HEK293 (cell line): Measurements from ENCODE around the gene LRRC23.

ENCODE experiments used
- CTCF ChIA-PET: fragments of 350-600 bp; formaldehyde crosslinking; extraction: SDS; loops from one replicate; lab custom pipeline; 2021; ENCODE audit warnings: antibody characterized with exemption; lab: Yijun Ruan, JAX
- POLR2A ChIA-PET: fragments of 300-600 bp; formaldehyde crosslinking; extraction: SDS; loops from one replicate; lab custom pipeline; 2020; ENCODE audit warnings: antibody characterized with exemption, inconsistent platforms; lab: Yijun Ruan, JAX
- H3K27ac ChIP-seq: fragments of 200-500 bp; sonication (Bioruptor generic); 2 replicates; pipeline ENCODE4 v1.5.1; 2014; ENCODE audit warnings: low read depth, low read length, control low read depth, inconsistent platforms; ENCODE audit errors: extremely low read depth
- H3K36me3 ChIP-seq, 2 experiments: fragments of 200-500 bp in 1 of 2; sonication (Bioruptor generic) in 1 of 2; 1 replicate in 1 of 2; 2 replicates in 1 of 2; pipeline ENCODE4 v1.5.1; 2014 to 2017; ENCODE audit warnings: inconsistent platforms in 2 of 2, low read length in 2 of 2; ENCODE audit not compliant: control insufficient read depth in 2 of 2, insufficient read depth in 1 of 2
- H3K4me1 ChIP-seq: fragments of 200-500 bp; sonication (Bioruptor generic); 2 replicates; pipeline ENCODE4 v1.5.1; 2014; ENCODE audit warnings: mild to moderate bottlenecking, low read length, inconsistent platforms; ENCODE audit not compliant: control insufficient read depth, insufficient read depth
- H3K4me3 ChIP-seq: 2 replicates; pipeline ENCODE4 v1.5.1; 2011; ENCODE audit warnings: low read depth, mild to moderate bottlenecking, control low read depth, low read length, moderate library complexity
- H3K9me3 ChIP-seq: fragments of 200-500 bp; sonication (Bioruptor generic); 2 replicates; pipeline ENCODE4 v1.5.1; 2014; ENCODE audit warnings: low read depth, low read length, inconsistent platforms; ENCODE audit not compliant: control insufficient read depth, insufficient read depth
- KLF9 ChIP-seq: fragments of 450-650 bp; formaldehyde crosslinking; IDR thresholded peaks from 2 replicates; pipeline ENCODE4 v1.5.1; 2016; ENCODE audit warnings: missing biosample characterization, missing genetic modification characterization, low read depth
- PRDM10 ChIP-seq: fragments of 450-650 bp; formaldehyde crosslinking; IDR thresholded peaks from 2 replicates; pipeline ENCODE4 v1.5.1; 2016; ENCODE audit warnings: missing biosample characterization, missing genetic modification characterization
- PRDM4 ChIP-seq: fragments of 450-650 bp; formaldehyde crosslinking; IDR thresholded peaks from 2 replicates; pipeline ENCODE4 v1.5.1; 2017; ENCODE audit warnings: missing biosample characterization, missing genetic modification characterization
- SP2 ChIP-seq: fragments of 450-650 bp; formaldehyde crosslinking; IDR thresholded peaks from 2 replicates; pipeline ENCODE4 v1.5.1; 2016; ENCODE audit warnings: missing biosample characterization, missing genetic modification characterization
- ZBTB7A ChIP-seq: fragments of 450-650 bp; formaldehyde crosslinking; IDR thresholded peaks from 2 replicates; pipeline ENCODE4 v1.5.1; 2016; ENCODE audit warnings: low read depth, missing biosample characterization, missing genetic modification characterization
- ZBTB8A ChIP-seq: fragments of 450-650 bp; formaldehyde crosslinking; IDR thresholded peaks from 2 replicates; pipeline ENCODE4 v1.5.1; 2016; ENCODE audit warnings: missing biosample characterization, missing genetic modification characterization
- ZIC2 ChIP-seq: fragments of 450-650 bp; formaldehyde crosslinking; IDR thresholded peaks from 2 replicates; pipeline ENCODE4 v1.5.1; 2016; ENCODE audit warnings: missing biosample characterization, missing genetic modification characterization
- ZNF10 ChIP-seq: fragments of 450-650 bp; formaldehyde crosslinking; IDR thresholded peaks from 2 replicates; pipeline ENCODE4 v1.5.1; 2017; ENCODE audit warnings: missing biosample characterization, missing genetic modification characterization
- ZNF155 ChIP-seq: fragments of 450-650 bp; formaldehyde crosslinking; IDR thresholded peaks from 2 replicates; pipeline ENCODE4 v1.5.1; 2016; ENCODE audit warnings: missing biosample characterization, missing genetic modification characterization
- ZNF394 ChIP-seq: fragments of 450-650 bp; formaldehyde crosslinking; IDR thresholded peaks from 2 replicates; pipeline ENCODE4 v1.5.1; 2016; ENCODE audit warnings: missing biosample characterization, missing genetic modification characterization, mild to moderate bottlenecking, moderate library complexity, borderline replicate concordance
- ZNF549 ChIP-seq: fragments of 450-650 bp; IDR thresholded peaks from 2 replicates; pipeline ENCODE4 v1.5.1; 2018; ENCODE audit warnings: missing biosample characterization, missing genetic modification characterization, mild to moderate bottlenecking, inconsistent platforms, moderate library complexity
- ZNF600 ChIP-seq: fragments of 450-650 bp; formaldehyde crosslinking; IDR thresholded peaks from 2 replicates; pipeline ENCODE4 v1.5.1; 2016; ENCODE audit warnings: missing biosample characterization, missing genetic modification characterization
- ZNF623 ChIP-seq: fragments of 450-650 bp; formaldehyde crosslinking; IDR thresholded peaks from 2 replicates; pipeline ENCODE4 v1.5.1; 2016; ENCODE audit warnings: missing biosample characterization, missing genetic modification characterization
- ZNF654 ChIP-seq: fragments of 450-650 bp; formaldehyde crosslinking; IDR thresholded peaks from 2 replicates; pipeline ENCODE4 v1.5.1; 2016; ENCODE audit warnings: low read depth, missing biosample characterization, missing genetic modification characterization
- ZNF701 ChIP-seq: fragments of 450-650 bp; formaldehyde crosslinking; IDR thresholded peaks from 2 replicates; pipeline ENCODE4 v1.5.1; 2016; ENCODE audit warnings: missing biosample characterization, missing genetic modification characterization
- ZNF776 ChIP-seq: fragments of 450-650 bp; formaldehyde crosslinking; IDR thresholded peaks from 2 replicates; pipeline ENCODE4 v1.5.0; 2017; ENCODE audit warnings: missing biosample characterization, missing genetic modification characterization, borderline replicate concordance
- ZNF777 ChIP-seq: fragments of 450-650 bp; formaldehyde crosslinking; IDR thresholded peaks from 2 replicates; pipeline ENCODE4 v1.5.1; 2017; ENCODE audit warnings: missing biosample characterization, missing genetic modification characterization, borderline replicate concordance
- ZNF791 ChIP-seq: fragments of 450-650 bp; formaldehyde crosslinking; IDR thresholded peaks from 2 replicates; pipeline ENCODE4 v1.5.1; 2016; ENCODE audit warnings: missing biosample characterization, missing genetic modification characterization
- TF ChIP-seq, protein P1 (sequence below): fragments of 450-650 bp; formaldehyde crosslinking; IDR thresholded peaks from 2 replicates; pipeline ENCODE4 v1.5.1; 2016; ENCODE audit warnings: missing biosample characterization, missing genetic modification characterization
- TF ChIP-seq, protein P2 (sequence below): sonication (generic); formaldehyde crosslinking; IDR thresholded peaks from 2 replicates; pipeline ENCODE4 v1.8.1; 2022; ENCODE audit warnings: mild to moderate bottlenecking, moderate library complexity, missing genetic modification reagents
- TF ChIP-seq, protein P3 (sequence below): fragments of 450-650 bp; formaldehyde crosslinking; conservative IDR thresholded peaks from 2 replicates; pipeline ENCODE4 v1.5.1; 2016; ENCODE audit warnings: low read depth, missing biosample characterization, missing genetic modification characterization

LRRC23 gene

GRCh38 chr12:6925239-6925539 is 20.6 kb downstream of the LRRC23 start (continued):
- TF ChIP-seq ZNF776 = no peak
- TF ChIP-seq ZIC2 (tag by site-specific recombination) = 0 out of 2 replicates have a peak, but pooled peaks have one; percentile 23

- CTCF ChIA-PET = interaction anchor here (0.7 to 6.1 kb wide), 21 partner anchors 8 to 237 kb away, joined by 3 to 53 read pairs (median 8); partner anchors contain the start of genes C12orf57, LRRC23, MLF2 and RNU7-1
- H3K9me3 ChIP-seq = no peaks in the 10 kb centered on the region
- peaks cover 28% of the 10 kb centered on the region for H3K4me1 ChIP-seq
- peaks cover 9 to 37% of the 10 kb centered on the region in 2 experiments for H3K36me3 ChIP-seq
- POLR2A ChIA-PET = interaction anchor here (0.7 to 6.2 kb wide), 16 partner anchors 9 to 1011 kb away, joined by 3 to 99 read pairs (median 8); partner anchors contain the start of genes C12orf57, ENO2, MLF2 and RNU7-1
- peak overlapping the region; percentile 80 for H3K27ac ChIP-seq
- H3K4me3 ChIP-seq = peak overlapping the region; percentile 9
- TF ChIP-seq, protein P1, sequence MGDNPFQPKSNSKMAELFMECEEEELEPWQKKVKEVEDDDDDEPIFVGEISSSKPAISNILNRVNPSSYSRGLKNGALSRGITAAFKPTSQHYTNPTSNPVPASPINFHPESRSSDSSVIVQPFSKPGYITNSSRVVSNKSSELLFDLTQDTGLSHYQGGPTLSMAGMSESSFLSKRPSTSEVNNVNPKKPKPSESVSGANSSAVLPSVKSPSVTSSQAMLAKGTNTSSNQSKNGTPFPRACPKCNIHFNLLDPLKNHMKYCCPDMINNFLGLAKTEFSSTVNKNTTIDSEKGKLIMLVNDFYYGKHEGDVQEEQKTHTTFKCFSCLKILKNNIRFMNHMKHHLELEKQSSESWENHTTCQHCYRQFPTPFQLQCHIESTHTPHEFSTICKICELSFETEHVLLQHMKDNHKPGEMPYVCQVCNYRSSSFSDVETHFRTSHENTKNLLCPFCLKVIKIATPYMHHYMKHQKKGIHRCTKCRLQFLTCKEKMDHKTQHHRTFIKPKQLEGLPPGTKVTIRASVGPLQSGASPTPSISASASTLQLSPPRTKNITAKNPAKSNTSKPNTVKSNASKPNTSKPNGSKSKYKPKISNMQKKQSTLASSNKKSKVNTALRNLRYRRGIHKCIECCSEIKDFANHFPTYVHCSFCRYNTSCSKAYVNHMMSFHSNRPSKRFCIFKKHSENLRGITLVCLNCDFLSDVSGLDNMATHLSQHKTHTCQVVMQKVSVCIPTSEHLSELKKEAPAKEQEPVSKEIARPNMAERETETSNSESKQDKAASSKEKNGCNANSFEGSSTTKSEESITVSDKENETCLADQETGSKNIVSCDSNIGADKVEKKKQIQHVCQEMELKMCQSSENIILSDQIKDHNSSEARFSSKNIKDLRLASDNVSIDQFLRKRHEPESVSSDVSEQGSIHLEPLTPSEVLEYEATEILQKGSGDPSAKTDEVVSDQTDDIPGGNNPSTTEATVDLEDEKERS (tag by site-specific recombination) = 0 out of 2 replicates have a peak, but pooled peaks have one; percentile 62
- TF ChIP-seq ZNF701 (tag by site-specific recombination) (no peak), ZNF394 (tag by site-specific recombination) (peak; percentile 67; the same call in 1 of the 2 replicates), ZNF600 (peak; percentile 99), ZNF791 (tag by site-specific recombination) (no peak), ZNF155 (tag by site-specific recombination) (no peak), ZNF623 (tag by site-specific recombination) (peak; percentile 16; the same call in 1 of the 2 replicates), SP2 (peak; percentile 44), KLF9 (peak; percentile 31; the same call in 1 of the 2 replicates), ZNF654 (tag by site-specific recombination) (peak; percentile 23; the same call in 1 of the 2 replicates), PRDM10 (tag by site-specific recombination) (peak; percentile 42; the same call in 1 of the 2 replicates), ZNF777 (tag by site-specific recombination) (no peak), PRDM4 (peak; percentile 20; the same call in 1 of the 2 replicates), ZNF10 (tag by site-specific recombination) (peak; percentile 42), ZBTB8A (tag by site-specific recombination) (peak; percentile 21; the same call in 1 of the 2 replicates), ZBTB7A (tag by site-specific recombination) (peak; percentile 83; the same call in 1 of the 2 replicates), ZNF549 (tag by site-specific recombination) (no peak)
- TF ChIP-seq, protein P2, sequence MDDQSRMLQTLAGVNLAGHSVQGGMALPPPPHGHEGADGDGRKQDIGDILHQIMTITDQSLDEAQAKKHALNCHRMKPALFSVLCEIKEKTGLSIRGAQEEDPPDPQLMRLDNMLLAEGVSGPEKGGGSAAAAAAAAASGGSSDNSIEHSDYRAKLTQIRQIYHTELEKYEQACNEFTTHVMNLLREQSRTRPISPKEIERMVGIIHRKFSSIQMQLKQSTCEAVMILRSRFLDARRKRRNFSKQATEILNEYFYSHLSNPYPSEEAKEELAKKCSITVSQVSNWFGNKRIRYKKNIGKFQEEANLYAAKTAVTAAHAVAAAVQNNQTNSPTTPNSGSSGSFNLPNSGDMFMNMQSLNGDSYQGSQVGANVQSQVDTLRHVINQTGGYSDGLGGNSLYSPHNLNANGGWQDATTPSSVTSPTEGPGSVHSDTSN (CRISPR knock-in tag) = no peak
- TF ChIP-seq, protein P3, sequence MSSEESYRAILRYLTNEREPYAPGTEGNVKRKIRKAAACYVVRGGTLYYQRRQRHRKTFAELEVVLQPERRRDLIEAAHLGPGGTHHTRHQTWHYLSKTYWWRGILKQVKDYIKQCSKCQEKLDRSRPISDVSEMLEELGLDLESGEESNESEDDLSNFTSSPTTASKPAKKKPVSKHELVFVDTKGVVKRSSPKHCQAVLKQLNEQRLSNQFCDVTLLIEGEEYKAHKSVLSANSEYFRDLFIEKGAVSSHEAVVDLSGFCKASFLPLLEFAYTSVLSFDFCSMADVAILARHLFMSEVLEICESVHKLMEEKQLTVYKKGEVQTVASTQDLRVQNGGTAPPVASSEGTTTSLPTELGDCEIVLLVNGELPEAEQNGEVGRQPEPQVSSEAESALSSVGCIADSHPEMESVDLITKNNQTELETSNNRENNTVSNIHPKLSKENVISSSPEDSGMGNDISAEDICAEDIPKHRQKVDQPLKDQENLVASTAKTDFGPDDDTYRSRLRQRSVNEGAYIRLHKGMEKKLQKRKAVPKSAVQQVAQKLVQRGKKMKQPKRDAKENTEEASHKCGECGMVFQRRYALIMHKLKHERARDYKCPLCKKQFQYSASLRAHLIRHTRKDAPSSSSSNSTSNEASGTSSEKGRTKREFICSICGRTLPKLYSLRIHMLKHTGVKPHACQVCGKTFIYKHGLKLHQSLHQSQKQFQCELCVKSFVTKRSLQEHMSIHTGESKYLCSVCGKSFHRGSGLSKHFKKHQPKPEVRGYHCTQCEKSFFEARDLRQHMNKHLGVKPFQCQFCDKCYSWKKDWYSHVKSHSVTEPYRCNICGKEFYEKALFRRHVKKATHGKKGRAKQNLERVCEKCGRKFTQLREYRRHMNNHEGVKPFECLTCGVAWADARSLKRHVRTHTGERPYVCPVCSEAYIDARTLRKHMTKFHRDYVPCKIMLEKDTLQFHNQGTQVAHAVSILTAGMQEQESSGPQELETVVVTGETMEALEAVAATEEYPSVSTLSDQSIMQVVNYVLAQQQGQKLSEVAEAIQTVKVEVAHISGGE (tag by site-specific recombination) = peak; percentile 44
These were observed 21.1 kb downstream of the LRRC23 start for GRCh38 chr12:6925540-6926279.
